Osteoblast (primary cell): ENCODE results near the gene CENPB. TPM values are rescaled to one million over a fixed set of nuclear protein-coding genes. Genes with fewer than 3 reads are reported as not detected.

Source experiments
- DNase-seq: peaks from one replicate; pipeline ENCODE4 v3.0.0; 2011; ENCODE audit warnings: low spot score, mixed read lengths; ENCODE audit not compliant: insufficient read length; ENCODE audit errors: missing footprints
- H2AFZ ChIP-seq: 2 replicates; pipeline ENCODE4 v1.6.0; 2011; ENCODE audit warnings: mild to moderate bottlenecking, low read length
- H3K27ac ChIP-seq: 2 replicates; pipeline ENCODE4 v1.5.1; 2011; ENCODE audit warnings: mild to moderate bottlenecking, low read depth, low read length, moderate library complexity
- H3K27me3 ChIP-seq: 2 replicates; pipeline ENCODE4 v1.6.0; 2012; ENCODE audit warnings: mild to moderate bottlenecking, control low read depth, inconsistent platforms, low read length, moderate library complexity; ENCODE audit not compliant: insufficient read depth
- H3K36me3 ChIP-seq: 2 replicates; pipeline ENCODE4 v1.5.1; 2011; ENCODE audit warnings: mild to moderate bottlenecking, low read length, control low read depth, moderate library complexity; ENCODE audit not compliant: insufficient read depth
- H3K4me1 ChIP-seq: 2 replicates; pipeline ENCODE4 v1.5.1; 2011; ENCODE audit warnings: mild to moderate bottlenecking, low read length, control low read depth, moderate library complexity; ENCODE audit not compliant: insufficient read depth
- H3K4me2 ChIP-seq: 2 replicates; pipeline ENCODE4 v1.6.0; 2011; ENCODE audit warnings: mild to moderate bottlenecking, low read length; ENCODE audit not compliant: insufficient read depth
- H3K4me3 ChIP-seq: fragments of 200-600 bp; sonication (generic); 3 replicates; pipeline ENCODE4 v1.5.1; 2012; ENCODE audit warnings: mild to moderate bottlenecking, low read length, inconsistent platforms; ENCODE audit not compliant: insufficient read depth
- H3K79me2 ChIP-seq: 2 replicates; pipeline ENCODE4 v1.6.0; 2012; ENCODE audit warnings: mild to moderate bottlenecking, low read length, control low read depth, inconsistent platforms; ENCODE audit not compliant: insufficient read depth
- H3K9me3 ChIP-seq: 2 replicates; pipeline ENCODE4 v1.5.1; 2011; ENCODE audit warnings: low read depth, low read length, control low read depth
- H4K20me1 ChIP-seq: 2 replicates; pipeline ENCODE4 v1.6.0; 2012; ENCODE audit warnings: mild to moderate bottlenecking, low read length, control low read depth; ENCODE audit not compliant: insufficient read depth
- total RNA-seq: library from RNA; depleted of rRNA; stranded (reverse); fragments of >200 nt; gene quantifications from 2 replicates; pipeline ENCODE4 v1.2.3, GENCODE V29; 2012
- TF ChIP-seq, protein P1 (sequence below): IDR thresholded peaks from 2 replicates; pipeline ENCODE4 v1.5.1; 2011; ENCODE audit warnings: mild to moderate bottlenecking, low read depth, low read length, moderate library complexity; ENCODE audit errors: extremely low read depth

Gene CENPB
- total RNA-seq, 1 donor, result 95.5 TPM

- no peaks in the 10 kb centered on the region for H4K20me1 ChIP-seq
- H3K79me2 ChIP-seq, result peaks cover under 1% of the 10 kb centered on the region
- no peak overlapping the region for H3K27ac ChIP-seq
- no peak overlapping the region for H2AFZ ChIP-seq
- TF ChIP-seq, protein P1, sequence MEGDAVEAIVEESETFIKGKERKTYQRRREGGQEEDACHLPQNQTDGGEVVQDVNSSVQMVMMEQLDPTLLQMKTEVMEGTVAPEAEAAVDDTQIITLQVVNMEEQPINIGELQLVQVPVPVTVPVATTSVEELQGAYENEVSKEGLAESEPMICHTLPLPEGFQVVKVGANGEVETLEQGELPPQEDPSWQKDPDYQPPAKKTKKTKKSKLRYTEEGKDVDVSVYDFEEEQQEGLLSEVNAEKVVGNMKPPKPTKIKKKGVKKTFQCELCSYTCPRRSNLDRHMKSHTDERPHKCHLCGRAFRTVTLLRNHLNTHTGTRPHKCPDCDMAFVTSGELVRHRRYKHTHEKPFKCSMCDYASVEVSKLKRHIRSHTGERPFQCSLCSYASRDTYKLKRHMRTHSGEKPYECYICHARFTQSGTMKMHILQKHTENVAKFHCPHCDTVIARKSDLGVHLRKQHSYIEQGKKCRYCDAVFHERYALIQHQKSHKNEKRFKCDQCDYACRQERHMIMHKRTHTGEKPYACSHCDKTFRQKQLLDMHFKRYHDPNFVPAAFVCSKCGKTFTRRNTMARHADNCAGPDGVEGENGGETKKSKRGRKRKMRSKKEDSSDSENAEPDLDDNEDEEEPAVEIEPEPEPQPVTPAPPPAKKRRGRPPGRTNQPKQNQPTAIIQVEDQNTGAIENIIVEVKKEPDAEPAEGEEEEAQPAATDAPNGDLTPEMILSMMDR, result no peak
- no peaks in the 10 kb centered on the region for H3K27me3 ChIP-seq
- no peak overlapping the region for H3K4me3 ChIP-seq
- no peak overlapping the region for H3K4me2 ChIP-seq
- H3K9me3 ChIP-seq, result no peaks in the 10 kb centered on the region
- H3K36me3 ChIP-seq, result peaks cover 13% of the 10 kb centered on the region
- no peaks in the 10 kb centered on the region for H3K4me1 ChIP-seq
- peak; percentile 45 for DNase-seq
These were observed 28.0 kb downstream of the CENPB start for GRCh38 chr20:3758566-3758965.

GRCh38 chr20:3757268-3757667, 29.3 kb downstream of the CENPB start:
- Histone ChIP-seq H3K9me3 (no peaks in the 10 kb centered on the region), H3K27ac (no peak overlapping the region), H2AFZ (no peak overlapping the region), H3K79me2 (no peaks in the 10 kb centered on the region), H3K4me3 (no peak overlapping the region), H3K27me3 (no peaks in the 10 kb centered on the region), H3K4me2 (no peak overlapping the region), H4K20me1 (no peaks in the 10 kb centered on the region), H3K4me1 (no peaks in the 10 kb centered on the region), H3K36me3 (peaks cover 13% of the 10 kb centered on the region)
- TF ChIP-seq, protein P1, result no peak
- DNase-seq, result peak; percentile 22

DNA sequence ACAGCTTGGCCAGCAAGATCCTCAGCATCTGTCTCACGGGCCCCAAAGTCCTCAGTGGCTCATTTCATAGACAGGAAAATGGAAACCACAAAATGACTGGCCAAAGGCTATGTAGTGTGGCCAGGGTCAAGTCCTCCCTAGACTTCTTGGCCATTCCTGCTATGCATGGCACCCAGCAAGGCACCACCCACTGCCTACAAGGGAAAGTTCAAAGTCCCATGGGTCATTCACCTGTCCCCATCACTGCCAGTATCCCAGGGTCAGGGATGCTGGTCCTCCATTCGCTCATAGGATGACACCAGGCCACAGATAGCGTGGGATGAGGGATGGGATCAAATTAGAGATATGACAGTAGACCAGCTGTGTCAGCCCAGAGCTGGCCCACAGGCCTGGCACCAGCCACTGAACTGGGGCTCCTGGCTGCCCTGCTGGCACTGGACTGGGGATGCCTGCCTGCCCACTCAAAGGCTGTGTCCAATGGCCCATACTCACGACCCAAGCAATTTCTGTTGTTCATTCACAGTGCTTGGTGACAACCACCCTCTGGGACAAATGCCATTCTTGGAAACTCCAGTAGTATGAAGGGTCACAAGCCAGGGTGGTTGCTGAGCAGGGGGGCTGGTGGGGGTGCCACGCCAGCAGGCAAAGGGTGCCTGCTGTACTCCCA, 30.6 kb downstream of the CENPB start:
- no peaks in the 10 kb centered on the region for H3K27me3 ChIP-seq
- peak; percentile 68 for DNase-seq
- H3K36me3 ChIP-seq, result peaks cover 8% of the 10 kb centered on the region
- TF ChIP-seq, protein P1, result no peak
- no peak overlapping the region for H3K4me2 ChIP-seq
- no peak overlapping the region for H3K27ac ChIP-seq
- no peak overlapping the region for H3K4me3 ChIP-seq
- H3K9me3 ChIP-seq, result no peaks in the 10 kb centered on the region
- H3K4me1 ChIP-seq, result no peaks in the 10 kb centered on the region
- H4K20me1 ChIP-seq, result no peaks in the 10 kb centered on the region
- no peaks in the 10 kb centered on the region for H3K79me2 ChIP-seq
- H2AFZ ChIP-seq, result no peak overlapping the region

GRCh38 chr20:3755269-3755668, 31.3 kb downstream of the CENPB start:
- no peaks in the 10 kb centered on the region for H3K79me2 ChIP-seq
- no peaks in the 10 kb centered on the region for H3K4me1 ChIP-seq
- H3K9me3 ChIP-seq, result no peaks in the 10 kb centered on the region
- H3K4me3 ChIP-seq, result no peak overlapping the region
- no peaks in the 10 kb centered on the region for H3K27me3 ChIP-seq
- peaks cover 8% of the 10 kb centered on the region for H3K36me3 ChIP-seq
- DNase-seq, result peak; percentile 62
- H3K4me2 ChIP-seq, result no peak overlapping the region
- no peak overlapping the region for H2AFZ ChIP-seq
- H3K27ac ChIP-seq, result no peak overlapping the region
- TF ChIP-seq, protein P1, result no peak
- H4K20me1 ChIP-seq, result no peaks in the 10 kb centered on the region
